Endodermal cell (in vitro differentiated cells): ENCODE measurements around the gene NINJ1. TPM values are rescaled to one million over a fixed set of nuclear protein-coding genes. Genes with fewer than 3 reads are reported as not detected.
"Not testable (repeated sequence)": the region's sequence is repeated elsewhere in the genome, so short reads cannot be mapped to it uniquely, and the experiment has no call there.

Source experiments
- DNase-seq: peaks from one replicate; pipeline ENCODE4 v3.0.0-alpha.2; 2017
- H3K27ac ChIP-seq: 2 replicates; pipeline ENCODE4 v1.5.1; 2013; ENCODE audit warnings: mild to moderate bottlenecking, low read depth, low read length, moderate library complexity
- H3K27me3 ChIP-seq: 2 replicates; pipeline ENCODE4 v1.6.1; 2013; ENCODE audit warnings: mild to moderate bottlenecking, low read length, moderate library complexity; ENCODE audit not compliant: insufficient read depth, control insufficient read depth, poor library complexity, severe bottlenecking
- H3K36me3 ChIP-seq: 2 replicates; pipeline ENCODE4 v1.7.0; 2013; ENCODE audit warnings: mild to moderate bottlenecking, low read length, moderate library complexity; ENCODE audit not compliant: control insufficient read depth, insufficient read depth
- H3K4me1 ChIP-seq: one replicate; pipeline ENCODE4 v1.7.0; 2013; ENCODE audit warnings: low read length; ENCODE audit not compliant: control insufficient read depth, insufficient read depth
- H3K4me3 ChIP-seq: 2 replicates; pipeline ENCODE4 v1.5.1; 2013; ENCODE audit warnings: mild to moderate bottlenecking, low read length, moderate library complexity
- H3K9ac ChIP-seq: 2 replicates; pipeline ENCODE4 v1.6.1; 2013; ENCODE audit warnings: mild to moderate bottlenecking, low read length, moderate library complexity; ENCODE audit not compliant: poor library complexity, severe bottlenecking; ENCODE audit errors: extremely low read depth
- H3K9me3 ChIP-seq: 2 replicates; pipeline ENCODE4 v1.6.1; 2013; ENCODE audit warnings: mild to moderate bottlenecking, low read length, moderate library complexity; ENCODE audit not compliant: control insufficient read depth
- H3K27ac Mint-ChIP-seq: 2 replicates; pipeline ENCODE4 v1.8.0; 2020; ENCODE audit warnings: mixed read lengths
- H3K27me3 Mint-ChIP-seq: 2 replicates; pipeline ENCODE4 v1.8.0; 2021; ENCODE audit warnings: mild to moderate bottlenecking, mixed read lengths; ENCODE audit not compliant: insufficient read depth
- H3K36me3 Mint-ChIP-seq: 2 replicates; pipeline ENCODE4 v1.8.0; 2020; ENCODE audit warnings: low read depth, mixed read lengths
- H3K4me1 Mint-ChIP-seq: 2 replicates; pipeline ENCODE4 v1.8.0; 2020; ENCODE audit warnings: mixed read lengths
- H3K4me3 Mint-ChIP-seq: 2 replicates; pipeline ENCODE4 v1.8.0; 2020; ENCODE audit warnings: mild to moderate bottlenecking, moderate library complexity, mixed read lengths
- H3K9me3 Mint-ChIP-seq: 2 replicates; pipeline ENCODE4 v1.8.0; 2020; ENCODE audit warnings: mild to moderate bottlenecking, mixed read lengths
- whole genome bisulfite sequencing, 2 experiments: methylation state at CpG; one replicate each; pipeline versions ENCODE4 v1.1.5 to v1.1.7; 2013; ENCODE audit warnings: missing lambda C conversion rate in 2 of 2, mixed read lengths in 1 of 2; ENCODE audit not compliant: insufficient coverage in 1 of 2, insufficient read length in 1 of 2; 5-methylcytosine and 5-hydroxymethylcytosine counted together
- total RNA-seq, 2 donors: library from RNA; stranded (reverse); fragmentation: NEBNext Ultra II Directional in 1 of 2; extraction: Animal tissue kit (Norgen Biotek cat#: 25700) in 1 of 2; gene quantifications; 2 replicates in 1 of 2; 3 replicates in 1 of 2; pipeline ENCODE4 v1.2.1, GENCODE V29; 2021
- TF ChIP-seq, protein P1 (sequence below): fragments of 200-600 bp; sonication (generic); conservative IDR thresholded peaks from 2 replicates; pipeline ENCODE4 v1.5.0; 2021; ENCODE audit warnings: antibody characterized with exemption, mild to moderate bottlenecking

The NINJ1 gene
- total RNA-seq, 2 donors from 2014 or later: 24.2 to 32.0 TPM

DNA sequence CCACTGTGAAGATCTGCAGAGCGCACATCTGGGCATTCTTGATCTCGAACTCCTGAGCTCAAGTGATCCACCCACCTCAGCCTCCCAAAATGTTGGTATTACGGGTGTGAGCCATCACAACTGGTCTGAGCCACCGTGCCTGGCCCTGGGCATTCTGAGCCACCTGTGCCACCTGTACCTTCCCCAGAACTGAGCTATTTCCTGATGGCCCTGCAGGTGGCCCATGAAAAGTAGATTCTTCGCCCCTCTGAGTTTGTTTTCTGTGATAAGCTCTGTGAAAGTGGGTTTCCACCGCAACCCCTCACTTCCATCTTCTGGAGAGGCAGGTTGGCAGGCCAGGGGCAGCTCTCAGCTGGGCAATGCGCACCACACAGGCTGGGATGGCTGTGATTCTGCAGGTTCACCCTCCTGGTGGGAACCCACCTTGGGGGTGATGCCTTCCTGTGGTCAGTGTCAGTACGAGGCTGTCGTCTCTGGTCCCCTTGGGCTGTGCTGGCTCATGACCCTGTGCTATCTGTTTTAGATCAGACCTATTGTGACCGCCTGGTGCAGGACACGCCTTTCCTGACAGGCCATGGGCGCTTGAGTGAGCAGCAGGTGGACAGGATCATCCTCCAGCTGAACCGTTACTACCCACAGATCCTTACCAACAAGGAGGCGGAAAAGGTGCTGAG, 26.8 kb downstream of the NINJ1 start:
- H3K27me3 Mint-ChIP-seq: no peaks in the 10 kb centered on the region
- peaks cover 6% of the 10 kb centered on the region for H3K9me3 Mint-ChIP-seq
- Histone ChIP-seq H3K36me3 (no peaks in the 10 kb centered on the region), H3K4me3 (no peak overlapping the region), H3K9me3 (no peaks in the 10 kb centered on the region), H3K27ac (no peak overlapping the region), H3K27me3 (no peaks in the 10 kb centered on the region), H3K9ac (no peak overlapping the region), H3K4me1 (no peaks in the 10 kb centered on the region)
- peaks cover 6% of the 10 kb centered on the region for H3K36me3 Mint-ChIP-seq
- H3K4me3 Mint-ChIP-seq: no peak overlapping the region
- WGBS, 2 experiments: 91 to 92% methylated on average over 9 to 14 of the region's 14 CpGs
- TF ChIP-seq, protein P1, sequence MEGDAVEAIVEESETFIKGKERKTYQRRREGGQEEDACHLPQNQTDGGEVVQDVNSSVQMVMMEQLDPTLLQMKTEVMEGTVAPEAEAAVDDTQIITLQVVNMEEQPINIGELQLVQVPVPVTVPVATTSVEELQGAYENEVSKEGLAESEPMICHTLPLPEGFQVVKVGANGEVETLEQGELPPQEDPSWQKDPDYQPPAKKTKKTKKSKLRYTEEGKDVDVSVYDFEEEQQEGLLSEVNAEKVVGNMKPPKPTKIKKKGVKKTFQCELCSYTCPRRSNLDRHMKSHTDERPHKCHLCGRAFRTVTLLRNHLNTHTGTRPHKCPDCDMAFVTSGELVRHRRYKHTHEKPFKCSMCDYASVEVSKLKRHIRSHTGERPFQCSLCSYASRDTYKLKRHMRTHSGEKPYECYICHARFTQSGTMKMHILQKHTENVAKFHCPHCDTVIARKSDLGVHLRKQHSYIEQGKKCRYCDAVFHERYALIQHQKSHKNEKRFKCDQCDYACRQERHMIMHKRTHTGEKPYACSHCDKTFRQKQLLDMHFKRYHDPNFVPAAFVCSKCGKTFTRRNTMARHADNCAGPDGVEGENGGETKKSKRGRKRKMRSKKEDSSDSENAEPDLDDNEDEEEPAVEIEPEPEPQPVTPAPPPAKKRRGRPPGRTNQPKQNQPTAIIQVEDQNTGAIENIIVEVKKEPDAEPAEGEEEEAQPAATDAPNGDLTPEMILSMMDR: no peak
- no peak overlapping the region for H3K27ac Mint-ChIP-seq
- peak; percentile 45 for DNase-seq
- no peaks in the 10 kb centered on the region for H3K4me1 Mint-ChIP-seq

DNA sequence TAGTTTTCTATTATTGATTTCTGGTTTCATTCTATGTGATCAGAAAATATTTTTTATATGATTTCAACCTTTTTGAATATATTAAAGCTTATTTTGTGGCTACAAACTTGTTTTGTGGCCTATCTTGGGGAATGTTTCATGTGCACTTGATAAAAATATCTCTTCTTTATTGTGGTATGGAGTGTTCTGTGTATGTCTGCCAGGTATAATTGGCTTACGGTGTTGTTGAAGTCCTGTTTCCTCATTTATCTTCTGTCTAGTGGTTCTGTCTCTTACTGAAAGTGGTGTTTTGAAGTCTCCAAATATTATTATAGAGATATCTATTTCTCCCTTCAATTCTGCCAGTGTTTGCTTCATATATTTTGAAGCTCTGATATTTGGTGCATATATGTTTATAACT, 28.4 kb downstream of the NINJ1 start:
- Mint-ChIP-seq H3K4me3 (no peak overlapping the region), H3K36me3 (peaks cover 3% of the 10 kb centered on the region), H3K9me3 (peaks cover 14% of the 10 kb centered on the region), H3K4me1 (no peaks in the 10 kb centered on the region), H3K27me3 (no peaks in the 10 kb centered on the region), H3K27ac (no peak overlapping the region)
- no peaks in the 10 kb centered on the region for H3K4me1 ChIP-seq
- H3K4me3 ChIP-seq: no peak overlapping the region
- H3K36me3 ChIP-seq: no peaks in the 10 kb centered on the region
- DNase-seq: no peak
- TF ChIP-seq, protein P1: no peak
- no peak overlapping the region for H3K9ac ChIP-seq
- H3K9me3 ChIP-seq: no peaks in the 10 kb centered on the region
- H3K27me3 ChIP-seq: no peaks in the 10 kb centered on the region
- no peak overlapping the region for H3K27ac ChIP-seq
- 100% methylated on average over 1 of the region's 1 CpG; no CpG with 5 or more reads in 1 of the 2 experiments for WGBS, 2 experiments

DNA sequence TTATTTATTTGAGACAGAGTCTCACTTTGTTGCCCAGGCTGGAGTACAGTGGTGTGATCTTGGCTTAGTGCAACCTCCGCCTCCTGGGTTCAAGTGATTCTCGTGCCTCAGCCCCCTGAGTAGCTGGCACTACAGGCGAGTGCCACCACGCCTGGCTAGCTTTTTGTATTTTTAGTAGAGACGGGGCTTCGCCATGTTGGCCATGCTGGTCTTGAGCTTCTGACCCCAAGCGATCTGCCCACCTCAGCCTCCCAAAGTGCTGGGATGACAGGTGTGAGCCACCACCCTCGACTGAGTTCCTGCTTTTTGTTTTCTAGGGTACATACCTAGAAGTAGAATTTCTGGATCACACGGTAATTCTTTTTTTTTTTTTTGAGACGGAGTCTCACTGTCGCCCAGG, 33.0 kb downstream of the NINJ1 start:
- H3K27ac Mint-ChIP-seq, H3K4me1 Mint-ChIP-seq, H3K27me3 Mint-ChIP-seq, H3K4me1 ChIP-seq, H3K27ac ChIP-seq, H3K9ac ChIP-seq, H3K27me3 ChIP-seq, H3K36me3 Mint-ChIP-seq, H3K36me3 ChIP-seq, H3K9me3 ChIP-seq, H3K4me3 Mint-ChIP-seq, H3K4me3 ChIP-seq: not testable (repeated sequence)
- DNase-seq: peak; percentile 1
- WGBS, 2 experiments: 92 to 95% methylated on average over 9 to 11 of the region's 11 CpGs
- H3K9me3 Mint-ChIP-seq: peaks cover 14% of the 10 kb centered on the region

DNA sequence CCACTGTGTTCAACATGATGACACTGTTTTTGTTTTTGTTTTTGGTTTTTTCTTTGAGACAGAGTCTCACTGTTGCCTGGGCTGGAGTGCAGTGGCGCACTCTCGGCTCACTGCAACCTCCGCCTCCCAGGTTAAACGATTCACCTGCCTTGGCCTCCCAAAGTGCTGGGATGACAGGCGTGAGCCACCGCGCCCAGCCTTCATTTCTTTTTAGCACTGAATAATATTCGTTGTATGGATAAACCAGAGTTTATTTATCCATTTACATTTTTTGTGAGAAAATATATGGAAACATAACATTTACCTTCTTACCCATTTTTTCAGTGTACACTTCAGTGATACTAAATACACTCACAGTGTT, 33.8 kb downstream of the NINJ1 start:
- no peaks in the 10 kb centered on the region for H3K36me3 ChIP-seq
- WGBS, 2 experiments: 94 to 100% methylated on average over 4 to 7 of the region's 8 CpGs
- peaks cover 14% of the 10 kb centered on the region for H3K9me3 Mint-ChIP-seq

More for the DNA sequence above, 33.8 kb downstream of the NINJ1 start:
- peaks cover 5% of the 10 kb centered on the region for H3K4me1 Mint-ChIP-seq
- TF ChIP-seq, protein P1: no peak
- H3K27ac Mint-ChIP-seq: no peak overlapping the region
- no peak overlapping the region for H3K4me3 Mint-ChIP-seq
- H3K9ac ChIP-seq: no peak overlapping the region
- no peaks in the 10 kb centered on the region for H3K27me3 ChIP-seq
- no peak overlapping the region for H3K4me3 ChIP-seq
- H3K27me3 Mint-ChIP-seq: peaks cover 4% of the 10 kb centered on the region
- no peaks in the 10 kb centered on the region for H3K9me3 ChIP-seq
- peak; percentile 17 for DNase-seq
- H3K36me3 Mint-ChIP-seq: peaks cover 1% of the 10 kb centered on the region
- peaks cover 7% of the 10 kb centered on the region for H3K4me1 ChIP-seq
- H3K27ac ChIP-seq: no peak overlapping the region
